ENCODE measurements around the gene MTOR. TPM values are rescaled to one million over a fixed set of nuclear protein-coding genes. Genes with fewer than 3 reads are reported as not detected.
"Not testable (repeated sequence)": the region's sequence is repeated elsewhere in the genome, so short reads cannot be mapped to it uniquely, and the experiment has no call there.

The MTOR gene
- total and polyA plus RNA-seq, 10 donors, result 12.5 to 50.9 (median 35.5) TPM

- no peaks in the 10 kb centered on the region for H3K4me1 ChIP-seq
- WGBS, 5 donors, result 91 to 99% (median 95%) methylated on average over 10 of the region's 10 CpGs
- intact Hi-C loops (cut with DNase I; ENCODE audit: low total_unique reads), result no loop called here
- DNase-seq, result no peak
- H3K9me3 ChIP-seq, result no peaks in the 10 kb centered on the region
- H3K27ac ChIP-seq, result no peak overlapping the region
- H3K36me3 ChIP-seq, result peaks cover 0 to 53% (median 46%) of the 10 kb centered on the region in 6 donors
- no peak for TF ChIP-seq POLR2AphosphoS5 (IDR thresholded peaks at IDR 0.05)
- no peak for TF ChIP-seq POLR2A (IDR thresholded peaks at IDR 0.05)
- no peak for TF ChIP-seq CTCF (IDR thresholded peaks at IDR 0.05 in 8 of 11, conservative IDR thresholded peaks at IDR 0.05 in 3 of 11)
- no peaks in the 10 kb centered on the region for H3K27me3 ChIP-seq (replicated peaks in 1 of 7)
- no peak overlapping the region for H3K4me3 ChIP-seq
Measured at GRCh38 chr1:11105586-11105985, 156.8 kb downstream of the MTOR start.

- Histone ChIP-seq H3K4me3 (no peak overlapping the region), H3K27me3 (replicated peaks in 1 of 7) (no peaks in the 10 kb centered on the region), H3K36me3 (peaks cover 0 to 29% (median 24%) of the 10 kb centered on the region in 6 donors), H3K9me3 (no peaks in the 10 kb centered on the region), H3K4me1 (peaks cover 5 to 37% (median 23%) of the 10 kb centered on the region in 6 donors), H3K27ac (no peak overlapping the region)
- intact Hi-C loops (cut with DNase I; ENCODE audit: low total_unique reads), result no loop called here
- no peak for TF ChIP-seq POLR2AphosphoS5 (IDR thresholded peaks at IDR 0.05)
- no peak for TF ChIP-seq POLR2A (IDR thresholded peaks at IDR 0.05)
- no peak for TF ChIP-seq CTCF (IDR thresholded peaks at IDR 0.05 in 8 of 11, conservative IDR thresholded peaks at IDR 0.05 in 3 of 11)
- WGBS, 5 donors, result 90 to 96% (median 95%) methylated on average over 6 of the region's 6 CpGs
- no peak for DNase-seq
Measured at GRCh38 chr1:11101347-11101746, 161.0 kb downstream of the MTOR start.

- H3K9me3 ChIP-seq; DNase-seq; H3K4me3 ChIP-seq; H3K27me3 ChIP-seq (replicated peaks in 1 of 7); H3K27ac ChIP-seq; intact Hi-C loops (cut with DNase I; ENCODE audit: low total_unique reads): not testable (repeated sequence)
- H3K4me1 ChIP-seq, result peaks cover 5 to 38% (median 23%) of the 10 kb centered on the region in 6 donors
- H3K36me3 ChIP-seq, result peaks cover 0 to 29% (median 24%) of the 10 kb centered on the region in 6 donors
- WGBS, 5 donors, result 92 to 95% (median 95%) methylated on average over 17 of the region's 17 CpGs
Measured at GRCh38 chr1:11100806-11101205, 161.5 kb downstream of the MTOR start.

GRCh38 chr1:11100149-11100493 is 162.2 kb downstream of the MTOR start:
- no peak for DNase-seq
- WGBS, 5 donors, result 68 to 77% (median 75%) methylated on average over 13 of the region's 13 CpGs
- peak overlapping the region; percentile 94 to 100 (median 98) for H3K4me3 ChIP-seq
- intact Hi-C loops (cut with DNase I; ENCODE audit: low total_unique reads), result no loop called here
- peaks cover 5 to 38% (median 23%) of the 10 kb centered on the region in 6 donors for H3K4me1 ChIP-seq
- H3K36me3 ChIP-seq, result peaks cover 0 to 30% (median 26%) of the 10 kb centered on the region in 6 donors
- H3K27me3 ChIP-seq (replicated peaks in 1 of 7), result no peaks in the 10 kb centered on the region
- H3K9me3 ChIP-seq, result no peaks in the 10 kb centered on the region
- TF ChIP-seq POLR2AphosphoS5 (IDR thresholded peaks at IDR 0.05) (no peak), POLR2A (IDR thresholded peaks at IDR 0.05) (no peak), CTCF (IDR thresholded peaks at IDR 0.05 in 8 of 11, conservative IDR thresholded peaks at IDR 0.05 in 3 of 11) (no peak)
- peak overlapping the region in 7 of 8 donors; percentile 61 to 91 (median 88) for H3K27ac ChIP-seq

All from spleen (tissue), 11 donors.